Thyroid gland (tissue), 4 donors: ENCODE measurements around the gene SHTN1. TPM values are rescaled to one million over a fixed set of nuclear protein-coding genes. Genes with fewer than 3 reads are reported as not detected.

Experiments
- DNase-seq, 2 donors: peaks; one replicate each; pipeline ENCODE4 v3.0.0-alpha.2; 2019
- H3K27ac ChIP-seq, 3 donors: fragments of 200-600 bp; sonication (generic); 1 replicate in 2 of 3; 2 replicates in 1 of 3; pipeline ENCODE4 v1.5.1; 2016 to 2019; ENCODE audit warnings: mild to moderate bottlenecking in 1 of 3, moderate library complexity in 1 of 3
- H3K27me3 ChIP-seq: fragments of 200-600 bp; sonication (generic); one replicate; pipeline ENCODE4 v1.5.1; 2019
- H3K36me3 ChIP-seq, 2 donors: fragments of 200-600 bp; sonication (generic); one replicate each; pipeline ENCODE4 v1.5.1; 2016 to 2019
- H3K4me1 ChIP-seq, 2 donors: fragments of 200-600 bp; sonication (generic); one replicate each; pipeline ENCODE4 v1.5.1; 2017 to 2019
- H3K4me3 ChIP-seq, 3 donors: fragments of 200-600 bp; sonication (generic); replicated peaks in 1 of 3; 1 replicate in 2 of 3; 2 replicates in 1 of 3; pipeline ENCODE4 v1.5.1; 2016; ENCODE audit warnings: mild to moderate bottlenecking in 1 of 3
- H3K9me3 ChIP-seq: fragments of 200-600 bp; sonication (generic); one replicate; pipeline ENCODE4 v1.5.1; 2017
- POLR2A ChIP-seq, 2 donors: fragments of 450-650 bp; IDR thresholded peaks; one replicate each; pipeline ENCODE4 v1.6.1; 2017; ENCODE audit warnings: antibody characterized with exemption in 2 of 2, mild to moderate bottlenecking in 2 of 2, moderate library complexity in 1 of 2
- WGBS, 2 donors: methylation state at CpG; one replicate each; pipeline ENCODE4 v1.1.5; 2017; 5-methylcytosine and 5-hydroxymethylcytosine counted together
- intact Hi-C: fragments of 100-400 bp; cut with DNase I; formaldehyde crosslinking; loops from one replicate; pipeline ENCODE4 v1.15.1; 2023
- total RNA-seq, 4 donors: library from RNA; depleted of rRNA; stranded (reverse); fragments of >200 nt; gene quantifications; one replicate each; pipeline ENCODE4 v1.2.3, GENCODE V29; 2016
- TF ChIP-seq, protein P1 (sequence below), 6 experiments: fragments of 200-600 bp in 3 of 6; fragments of 450-650 bp in 3 of 6; sonication (generic) in 3 of 6; IDR thresholded peaks; one replicate each; pipeline ENCODE4 v1.5.1; 2016 to 2019; ENCODE audit warnings: antibody characterized with exemption in 6 of 6, mild to moderate bottlenecking in 2 of 6, inconsistent platforms in 1 of 6, moderate library complexity in 1 of 6

The SHTN1 gene
- total RNA-seq, 4 donors from 2014 or later, result 31.6 to 103 (median 37.7) TPM

DNA sequence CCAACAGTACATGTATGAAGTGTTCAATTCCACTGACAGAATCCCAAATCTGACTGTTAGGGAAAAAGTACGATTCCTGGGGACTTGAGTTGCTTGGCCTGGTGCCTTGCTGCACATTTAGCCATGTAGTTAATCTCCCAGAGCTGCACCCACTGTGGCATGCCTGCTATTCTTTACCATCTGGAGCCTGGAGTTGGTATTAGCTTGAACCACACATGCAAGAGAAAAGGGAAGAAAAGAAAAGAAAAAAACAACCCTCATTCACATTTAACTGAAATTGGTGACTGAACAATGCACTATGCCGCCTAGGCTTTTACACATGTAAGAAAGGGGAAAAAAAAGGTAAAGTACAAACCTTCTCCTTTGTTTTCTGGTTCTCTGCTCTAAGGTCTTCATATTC is 26.1 kb downstream of the SHTN1 start:
- peaks cover 0 to 4% of the 10 kb centered on the region in 2 donors for H3K36me3 ChIP-seq
- no peak overlapping the region for H3K4me3 ChIP-seq
- H3K27ac ChIP-seq, result no peak overlapping the region
- no peaks in the 10 kb centered on the region for H3K9me3 ChIP-seq
- H3K4me1 ChIP-seq, result no peaks in the 10 kb centered on the region
- no peaks in the 10 kb centered on the region for H3K27me3 ChIP-seq
- TF ChIP-seq, protein P1, sequence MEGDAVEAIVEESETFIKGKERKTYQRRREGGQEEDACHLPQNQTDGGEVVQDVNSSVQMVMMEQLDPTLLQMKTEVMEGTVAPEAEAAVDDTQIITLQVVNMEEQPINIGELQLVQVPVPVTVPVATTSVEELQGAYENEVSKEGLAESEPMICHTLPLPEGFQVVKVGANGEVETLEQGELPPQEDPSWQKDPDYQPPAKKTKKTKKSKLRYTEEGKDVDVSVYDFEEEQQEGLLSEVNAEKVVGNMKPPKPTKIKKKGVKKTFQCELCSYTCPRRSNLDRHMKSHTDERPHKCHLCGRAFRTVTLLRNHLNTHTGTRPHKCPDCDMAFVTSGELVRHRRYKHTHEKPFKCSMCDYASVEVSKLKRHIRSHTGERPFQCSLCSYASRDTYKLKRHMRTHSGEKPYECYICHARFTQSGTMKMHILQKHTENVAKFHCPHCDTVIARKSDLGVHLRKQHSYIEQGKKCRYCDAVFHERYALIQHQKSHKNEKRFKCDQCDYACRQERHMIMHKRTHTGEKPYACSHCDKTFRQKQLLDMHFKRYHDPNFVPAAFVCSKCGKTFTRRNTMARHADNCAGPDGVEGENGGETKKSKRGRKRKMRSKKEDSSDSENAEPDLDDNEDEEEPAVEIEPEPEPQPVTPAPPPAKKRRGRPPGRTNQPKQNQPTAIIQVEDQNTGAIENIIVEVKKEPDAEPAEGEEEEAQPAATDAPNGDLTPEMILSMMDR (IDR thresholded peaks at IDR 0.05), result no peak
- TF ChIP-seq POLR2A (IDR thresholded peaks at IDR 0.05), result no peak
- 83 to 91% methylated on average over 2 of the region's 2 CpGs for WGBS, 2 donors
- intact Hi-C loops, result no loop called here
- DNase-seq, result no peak

DNA sequence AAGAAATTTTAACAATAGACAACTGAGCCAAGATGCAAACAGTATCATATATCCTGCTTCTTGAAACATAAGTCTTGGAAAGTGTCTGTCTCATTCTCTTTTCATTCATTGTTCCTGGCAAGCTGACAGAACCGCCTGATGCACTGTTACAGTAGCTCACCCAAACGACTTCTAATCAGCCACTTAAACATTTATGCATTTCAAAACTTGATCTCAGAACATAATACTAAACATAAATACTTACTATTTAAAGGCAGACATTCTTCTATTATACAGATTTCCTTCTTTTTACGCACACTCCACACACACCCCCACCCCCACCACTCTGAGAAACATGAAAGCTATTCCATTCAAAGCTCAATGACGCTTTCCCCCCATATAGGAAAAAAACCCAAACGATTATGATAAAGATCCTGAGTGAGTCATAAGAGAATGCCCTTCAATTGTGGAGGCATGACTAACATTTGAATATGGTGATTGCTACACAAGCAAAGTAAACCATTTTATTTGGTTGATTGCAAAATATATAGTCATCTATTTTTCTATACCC is 30.5 kb downstream of the SHTN1 start:
- Histone ChIP-seq H3K36me3 (peaks cover 0 to 4% of the 10 kb centered on the region in 2 donors), H3K27me3 (no peaks in the 10 kb centered on the region), H3K27ac (no peak overlapping the region), H3K9me3 (no peaks in the 10 kb centered on the region), H3K4me1 (no peaks in the 10 kb centered on the region), H3K4me3 (no peak overlapping the region)
- TF ChIP-seq, protein P1 (IDR thresholded peaks at IDR 0.05), result no peak
- TF ChIP-seq POLR2A (IDR thresholded peaks at IDR 0.05), result no peak
- no peak for DNase-seq
- WGBS, 2 donors, result 68 to 71% methylated on average over 5 of the region's 5 CpGs
- intact Hi-C loops, result no loop called here

- TF ChIP-seq POLR2A (IDR thresholded peaks at IDR 0.05), result no peak
- TF ChIP-seq, protein P1 (IDR thresholded peaks at IDR 0.05), result no peak
- DNase-seq, result no peak
- Histone ChIP-seq H3K27ac (no peak overlapping the region), H3K4me3 (no peak overlapping the region), H3K36me3 (peaks cover 0 to 4% of the 10 kb centered on the region in 2 donors), H3K4me1 (no peaks in the 10 kb centered on the region), H3K9me3 (no peaks in the 10 kb centered on the region), H3K27me3 (no peaks in the 10 kb centered on the region)
- intact Hi-C loops, result no loop called here
Measured at GRCh38 chr10:116973946-116974455, 31.0 kb downstream of the SHTN1 start.

DNA sequence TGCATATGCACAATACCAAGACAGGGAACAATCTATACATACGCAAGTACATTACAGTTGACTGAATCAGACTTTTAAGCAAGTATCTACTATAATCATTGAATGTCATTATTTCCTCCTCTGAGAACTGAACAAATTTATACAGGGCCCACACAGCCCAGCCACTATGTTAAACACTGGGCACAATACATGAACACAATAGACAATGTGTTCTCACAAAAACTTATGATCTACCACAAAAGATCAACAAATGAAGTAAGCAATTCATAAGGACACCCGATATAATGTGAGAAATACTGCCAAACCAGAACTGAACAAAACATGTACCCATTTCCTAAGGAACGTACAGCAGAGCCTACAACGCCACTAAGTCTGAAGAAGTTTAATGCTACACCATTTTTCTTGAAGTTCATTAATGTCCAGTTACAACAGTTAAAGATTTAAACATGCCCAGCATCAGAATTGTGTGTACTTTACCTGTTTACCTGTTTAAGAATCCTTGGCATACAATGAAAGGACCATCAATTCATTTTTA is 31.5 kb downstream of the SHTN1 start:
- no peak overlapping the region for H3K4me3 ChIP-seq
- WGBS, 2 donors, result 94 to 95% methylated on average over 4 of the region's 4 CpGs

GRCh38 chr10:116972131-116972530 is 32.9 kb downstream of the SHTN1 start:
- no peaks in the 10 kb centered on the region for H3K9me3 ChIP-seq
- 95 to 100% methylated on average over 1 of the region's 1 CpG for WGBS, 2 donors

More for the DNA sequence above, 31.5 kb downstream of the SHTN1 start:
- Histone ChIP-seq H3K27me3 (no peaks in the 10 kb centered on the region), H3K27ac (no peak overlapping the region), H3K9me3 (no peaks in the 10 kb centered on the region), H3K36me3 (peaks cover 0 to 4% of the 10 kb centered on the region in 2 donors), H3K4me1 (no peaks in the 10 kb centered on the region)
- TF ChIP-seq, protein P1 (IDR thresholded peaks at IDR 0.05), result no peak
- TF ChIP-seq POLR2A (IDR thresholded peaks at IDR 0.05), result no peak
- intact Hi-C loops, result no loop called here
- no peak for DNase-seq

More at GRCh38 chr10:116972131-116972530, 32.9 kb downstream of the SHTN1 start:
- DNase-seq, result no peak
- TF ChIP-seq, protein P1 (IDR thresholded peaks at IDR 0.05), result no peak
- TF ChIP-seq POLR2A (IDR thresholded peaks at IDR 0.05), result no peak
- Histone ChIP-seq H3K27ac (no peak overlapping the region), H3K36me3 (peaks cover 0 to under 1% of the 10 kb centered on the region in 2 donors), H3K4me1 (no peaks in the 10 kb centered on the region), H3K4me3 (no peak overlapping the region), H3K27me3 (no peaks in the 10 kb centered on the region)
- intact Hi-C loops, result no loop called here
